Sigmoid colon (tissue), 7 donors: ENCODE results near the gene AHCY. TPM values are rescaled to one million over a fixed set of nuclear protein-coding genes. Genes with fewer than 3 reads are reported as not detected.
A peak's percentile ranks its signal among the peaks of the same experiment; 100 is the strongest.

Experiments
- DNase-seq: peaks from one replicate; pipeline ENCODE4 v3.0.0-alpha.2; 2019
- H3K27ac ChIP-seq, 4 donors: fragments of 200-600 bp; sonication (generic); one replicate each; pipeline ENCODE4 v1.5.1; 2016 to 2019; ENCODE audit warnings: mild to moderate bottlenecking in 1 of 4
- H3K27me3 ChIP-seq, 3 donors: fragments of 200-600 bp; sonication (generic); one replicate each; pipeline ENCODE4 v1.5.1; 2019; ENCODE audit warnings: mild to moderate bottlenecking in 1 of 3
- H3K36me3 ChIP-seq, 4 donors: fragments of 200-600 bp; sonication (generic); one replicate each; pipeline ENCODE4 v1.5.1; 2016 to 2019
- H3K4me1 ChIP-seq, 4 donors: fragments of 200-600 bp; sonication (generic); one replicate each; pipeline ENCODE4 v1.5.1; 2017 to 2019
- H3K4me3 ChIP-seq, 4 donors: fragments of 200-600 bp; sonication (generic); one replicate each; pipeline ENCODE4 v1.5.1; 2017 to 2019; ENCODE audit warnings: mild to moderate bottlenecking in 2 of 4, moderate library complexity in 1 of 4
- H3K9me3 ChIP-seq, 4 donors: fragments of 200-600 bp in 3 of 4; sonication (generic) in 3 of 4; one replicate each; pipeline versions ENCODE4 v1.5.1 to v1.6.1; 2013 to 2019
- EP300 ChIP-seq, 4 donors: sonication (generic); formaldehyde crosslinking; IDR thresholded peaks; one replicate each; pipeline ENCODE4 v1.6.1; 2017; ENCODE audit warnings: antibody characterized with exemption in 4 of 4
- POLR2A ChIP-seq, 2 donors: fragments of 450-650 bp; IDR thresholded peaks; one replicate each; pipeline ENCODE4 v1.6.1; 2016; ENCODE audit warnings: antibody characterized with exemption in 2 of 2, mild to moderate bottlenecking in 2 of 2, moderate library complexity in 2 of 2
- POLR2AphosphoS5 ChIP-seq, 4 donors: sonication (generic); formaldehyde crosslinking; IDR thresholded peaks; one replicate each; pipeline ENCODE4 v1.6.1; 2017; ENCODE audit warnings: antibody characterized with exemption in 4 of 4
- WGBS, 2 donors: extraction: QIAGEN DNeasy Blood & Tissue Kit; methylation state at CpG; one replicate each; pipeline ENCODE4 v1.1.7; 2013; 5-methylcytosine and 5-hydroxymethylcytosine counted together
- intact Hi-C: fragments of 100-400 bp; cut with DNase I; formaldehyde crosslinking; loops from one replicate; pipeline ENCODE4 v1.15.1; 2023
- polyA plus RNA-seq, 3 donors: library from polyadenylated mRNA; stranded (reverse); fragments of 200-250 nt; gene quantifications; one replicate each; pipeline ENCODE4 v1.2.3, GENCODE V29; 2013
- total RNA-seq, 4 donors: library from RNA; depleted of rRNA; stranded (reverse); fragments of >200 nt; gene quantifications; one replicate each; pipeline ENCODE4 v1.1.0, GENCODE V29; 2016
- TF ChIP-seq, protein P1 (sequence below), 4 experiments: fragments of 450-650 bp in 3 of 4; fragments of 200-600 bp in 1 of 4; IDR thresholded peaks; one replicate each; pipeline ENCODE4 v1.5.1; 2016 to 2019; ENCODE audit warnings: antibody characterized with exemption in 4 of 4, mild to moderate bottlenecking in 3 of 4, moderate library complexity in 2 of 4
- donor health status: healthy with polysubstance abuse.
- donor health status: Bipolar disorder and iron deficiency.
- donor health status: healthy.

Gene AHCY
- total and polyA plus RNA-seq, 7 donors: 74.5 to 106 (median 79.6) TPM

DNA sequence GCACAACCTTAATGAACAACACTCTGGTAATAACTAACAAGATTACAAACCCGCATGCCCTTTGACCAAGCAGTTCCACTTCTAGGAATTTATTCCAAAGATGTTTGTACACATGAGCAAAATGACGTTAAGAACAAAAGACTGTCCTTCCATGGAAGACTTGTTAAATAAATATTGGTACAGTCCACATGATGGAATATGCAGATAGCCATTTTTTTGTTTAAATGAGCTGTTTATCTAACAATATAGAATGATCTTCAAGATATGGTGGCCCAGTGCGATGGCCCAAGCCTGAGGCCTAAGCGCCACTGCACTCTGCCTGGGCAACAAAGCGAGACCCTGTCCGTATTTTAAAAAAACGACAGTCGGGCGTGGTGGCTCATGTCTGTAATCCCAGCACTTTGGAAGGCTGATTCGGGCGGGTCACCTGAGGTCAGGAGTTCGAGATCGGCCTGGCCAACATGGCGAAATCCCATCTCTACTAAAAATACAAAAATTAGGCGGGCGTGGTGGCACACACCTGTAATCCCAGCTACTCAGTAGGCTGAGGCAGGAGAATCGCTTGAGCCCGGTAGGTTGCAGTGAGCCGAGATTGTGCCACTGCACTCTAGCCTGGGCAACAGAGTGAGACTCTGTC, 7.4 kb upstream of the AHCY start:
- WGBS, 2 donors: 30 to 71% methylated on average over 19 of the region's 19 CpGs
- H3K27me3 ChIP-seq: peaks cover 5 to 18% (median 13%) of the 10 kb centered on the region in 3 donors
- intact Hi-C loops: no loop called here
- H3K36me3 ChIP-seq: no peaks in the 10 kb centered on the region
- no peak overlapping the region for H3K27ac ChIP-seq
- no peak for DNase-seq
- H3K9me3 ChIP-seq: no peaks in the 10 kb centered on the region
- peaks cover 0 to 13% (median 8%) of the 10 kb centered on the region in 4 donors for H3K4me1 ChIP-seq
- H3K4me3 ChIP-seq: no peak overlapping the region
- TF ChIP-seq, protein P1, sequence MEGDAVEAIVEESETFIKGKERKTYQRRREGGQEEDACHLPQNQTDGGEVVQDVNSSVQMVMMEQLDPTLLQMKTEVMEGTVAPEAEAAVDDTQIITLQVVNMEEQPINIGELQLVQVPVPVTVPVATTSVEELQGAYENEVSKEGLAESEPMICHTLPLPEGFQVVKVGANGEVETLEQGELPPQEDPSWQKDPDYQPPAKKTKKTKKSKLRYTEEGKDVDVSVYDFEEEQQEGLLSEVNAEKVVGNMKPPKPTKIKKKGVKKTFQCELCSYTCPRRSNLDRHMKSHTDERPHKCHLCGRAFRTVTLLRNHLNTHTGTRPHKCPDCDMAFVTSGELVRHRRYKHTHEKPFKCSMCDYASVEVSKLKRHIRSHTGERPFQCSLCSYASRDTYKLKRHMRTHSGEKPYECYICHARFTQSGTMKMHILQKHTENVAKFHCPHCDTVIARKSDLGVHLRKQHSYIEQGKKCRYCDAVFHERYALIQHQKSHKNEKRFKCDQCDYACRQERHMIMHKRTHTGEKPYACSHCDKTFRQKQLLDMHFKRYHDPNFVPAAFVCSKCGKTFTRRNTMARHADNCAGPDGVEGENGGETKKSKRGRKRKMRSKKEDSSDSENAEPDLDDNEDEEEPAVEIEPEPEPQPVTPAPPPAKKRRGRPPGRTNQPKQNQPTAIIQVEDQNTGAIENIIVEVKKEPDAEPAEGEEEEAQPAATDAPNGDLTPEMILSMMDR (IDR thresholded peaks at IDR 0.05): no peak
- TF ChIP-seq POLR2A (IDR thresholded peaks at IDR 0.05): no peak
- TF ChIP-seq EP300 (IDR thresholded peaks at IDR 0.05): no peak
- TF ChIP-seq POLR2AphosphoS5 (IDR thresholded peaks at IDR 0.05): no peak

DNA sequence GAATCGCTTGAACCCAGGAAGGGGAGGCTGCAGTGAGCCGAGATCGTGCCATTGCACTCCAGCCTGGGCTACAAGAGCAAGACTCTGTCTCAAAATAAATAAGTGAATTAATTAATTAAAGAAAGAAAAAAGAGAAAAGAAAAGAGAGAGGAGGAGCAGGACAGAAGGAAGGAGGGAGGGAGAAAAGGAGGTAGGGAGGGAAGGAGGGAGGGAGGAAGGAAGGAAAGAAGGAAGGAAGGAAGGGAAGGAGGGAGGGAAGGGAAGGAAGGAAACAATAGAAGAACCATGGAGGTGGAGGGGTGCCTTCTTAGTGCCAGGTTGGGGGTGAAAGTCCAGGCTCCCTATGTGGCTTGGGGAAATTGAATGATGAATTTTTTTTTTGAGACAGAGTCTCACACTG, 6.5 kb upstream of the AHCY start:
- intact Hi-C loops: no loop called here

DNA sequence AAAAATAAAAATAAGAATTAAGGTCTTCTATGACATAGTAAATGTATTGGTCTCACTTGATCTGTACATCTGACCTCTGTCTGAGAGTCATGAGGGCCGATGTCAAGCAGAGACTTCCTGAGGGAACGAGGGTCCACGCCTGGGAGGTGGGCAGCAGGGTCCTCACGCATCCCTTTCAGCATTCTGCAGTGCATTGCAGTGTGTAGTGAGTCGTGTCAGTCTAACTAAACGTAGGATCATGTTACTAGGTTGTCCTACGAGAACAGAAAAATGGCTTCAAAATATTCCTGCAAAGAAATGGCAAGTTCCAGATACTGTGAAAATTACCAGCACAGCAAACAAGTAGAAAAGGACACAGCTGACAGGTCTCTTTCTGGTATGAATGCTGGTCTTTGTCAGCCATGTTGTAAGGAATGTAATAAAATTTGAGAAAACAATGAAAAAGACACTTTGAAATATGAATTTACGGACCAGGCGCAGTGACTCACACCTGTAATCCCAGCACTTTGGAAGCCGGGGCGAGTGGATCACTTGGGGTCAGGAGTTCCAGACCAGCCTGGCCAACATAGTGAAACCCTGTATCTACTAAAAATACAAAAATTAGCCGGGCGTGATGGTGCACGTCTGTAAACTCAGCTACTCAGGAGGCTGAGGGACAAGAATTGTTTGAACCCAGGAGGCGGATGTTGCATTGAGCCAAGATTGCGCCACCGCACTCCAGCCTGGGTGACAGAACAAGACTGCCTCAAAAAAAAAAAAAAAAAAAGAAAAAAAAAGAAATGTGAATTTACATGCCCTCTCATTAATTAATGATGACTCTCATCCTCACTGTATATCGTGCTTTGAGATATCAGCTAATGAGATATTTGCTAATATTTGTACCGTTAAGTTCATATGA, 2.4 kb upstream of the AHCY start:
- no peak overlapping the region for H3K4me3 ChIP-seq
- peaks cover 0 to 18% (median 18%) of the 10 kb centered on the region in 4 donors for H3K4me1 ChIP-seq
- no peaks in the 10 kb centered on the region for H3K27me3 ChIP-seq
- TF ChIP-seq POLR2A (IDR thresholded peaks at IDR 0.05) (no peak), EP300 (IDR thresholded peaks at IDR 0.05) (no peak)
- TF ChIP-seq, protein P1 (IDR thresholded peaks at IDR 0.05): no peak
- intact Hi-C loops: no loop called here
- H3K36me3 ChIP-seq: no peaks in the 10 kb centered on the region
- no peaks in the 10 kb centered on the region for H3K9me3 ChIP-seq
- WGBS, 2 donors: 80 to 84% methylated on average over 19 of the region's 19 CpGs
- no peak for DNase-seq
- H3K27ac ChIP-seq: no peak overlapping the region

More for the DNA sequence above, 6.5 kb upstream of the AHCY start:
- no peak for TF ChIP-seq POLR2AphosphoS5 (IDR thresholded peaks at IDR 0.05)
- TF ChIP-seq EP300 (IDR thresholded peaks at IDR 0.05): no peak
- TF ChIP-seq POLR2A (IDR thresholded peaks at IDR 0.05): no peak
- TF ChIP-seq, protein P1 (IDR thresholded peaks at IDR 0.05): no peak
- Histone ChIP-seq H3K36me3 (no peaks in the 10 kb centered on the region), H3K4me1 (peaks cover 0 to 13% (median 8%) of the 10 kb centered on the region in 4 donors), H3K27me3 (peaks cover 5 to 18% (median 13%) of the 10 kb centered on the region in 3 donors), H3K27ac (no peak overlapping the region), H3K9me3 (no peaks in the 10 kb centered on the region), H3K4me3 (no peak overlapping the region)
- no peak for DNase-seq
- 96 to 97% methylated on average over 3 of the region's 3 CpGs for WGBS, 2 donors

DNA sequence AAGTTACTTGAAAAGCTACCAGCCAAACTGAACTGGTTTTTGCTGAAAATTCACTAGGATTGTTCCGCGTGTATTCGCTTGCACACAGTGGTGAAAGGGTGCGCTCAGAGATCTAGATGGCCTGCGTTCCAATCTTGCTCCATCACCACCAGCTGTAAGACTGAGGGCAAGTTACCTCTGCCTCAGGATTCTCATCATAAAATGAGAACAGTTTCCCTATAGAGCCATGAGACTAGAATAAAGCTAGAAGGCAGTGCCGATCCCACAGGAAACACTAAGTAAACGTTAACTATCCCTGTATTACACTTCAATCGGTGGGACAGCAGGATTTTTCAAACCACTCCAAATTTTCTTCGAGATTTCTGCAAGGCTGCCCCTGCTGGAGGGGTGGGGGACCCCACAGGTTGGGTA, 838 bp downstream of the AHCY start:
- intact Hi-C loops: loop anchor here (2.0 kb wide), 1 partner anchor 60 kb away; the partner anchor contains the start of gene ITCH
- no peaks in the 10 kb centered on the region for H3K27me3 ChIP-seq
- H3K9me3 ChIP-seq: no peaks in the 10 kb centered on the region
- peaks cover 0 to 18% (median 18%) of the 10 kb centered on the region in 4 donors for H3K4me1 ChIP-seq
- peak overlapping the region; percentile 92 to 96 (median 94) for H3K27ac ChIP-seq
- no peaks in the 10 kb centered on the region for H3K36me3 ChIP-seq
- H3K4me3 ChIP-seq: peak overlapping the region; percentile 73 to 93 (median 86)
- DNase-seq: no peak
- no peak for TF ChIP-seq POLR2AphosphoS5 (IDR thresholded peaks at IDR 0.05)
- TF ChIP-seq, protein P1 (IDR thresholded peaks at IDR 0.05): peak in 1 of 4 experiments; percentile 17
- TF ChIP-seq EP300 (IDR thresholded peaks at IDR 0.05): no peak
- WGBS, 2 donors: 9 to 29% methylated on average over 9 of the region's 9 CpGs
